ENCODE results near the gene DPYSL5. TPM values are rescaled to one million over a fixed set of nuclear protein-coding genes. Genes with fewer than 3 reads are reported as not detected.

Gene DPYSL5
- total and polyA plus RNA-seq, 2 donors (not counting 1 experiment from before 2014, with no cell fraction given) = not detected

- WGBS (ENCODE audit: insufficient coverage) = 86% methylated on average over 8 of the region's 10 CpGs
- Mint-ChIP-seq H3K27ac (no peak overlapping the region), H3K4me3 (no peak overlapping the region), H3K27me3 (peaks cover 22% of the 10 kb centered on the region), H3K9me3 (ENCODE audit: insufficient read depth) (no peaks in the 10 kb centered on the region), H3K4me1 (no peaks in the 10 kb centered on the region)
- no peaks in the 10 kb centered on the region for H3K9me3 ChIP-seq (ENCODE audit: control extremely low read depth in 1 of 3, control insufficient read depth in 2 of 3, insufficient read depth in 1 of 3, low read length in 2 of 3)
- H3K4me2 ChIP-seq (replicated peaks; ENCODE audit: low read depth, low read length, poor library complexity, severe bottlenecking) = no peak overlapping the region
- DNase-seq (no peak), ATAC-seq (ENCODE audit: low read depth) (no peak)
- no peak overlapping the region for H3K9ac ChIP-seq (ENCODE audit: low read length)
- H3K79me2 ChIP-seq (ENCODE audit: control insufficient read depth, insufficient read depth, low read length) = no peaks in the 10 kb centered on the region
- no peak overlapping the region for H2AFZ ChIP-seq (ENCODE audit: insufficient read depth, low read depth, low read length, poor library complexity, severe bottlenecking)
- no peaks in the 10 kb centered on the region for H4K20me1 ChIP-seq (ENCODE audit: control insufficient read depth, insufficient read depth, low read length, poor library complexity, severe bottlenecking)
- TF ChIP-seq CTCF (IDR thresholded peaks at IDR 0.05) = no peak
- no peak for TF ChIP-seq EZH2 (IDR thresholded peaks at IDR 0.05; ENCODE audit: borderline replicate concordance, insufficient read depth, low read depth, low read length, poor library complexity, severe bottlenecking)
- peaks cover 0 to 15% (median 3%) of the 10 kb centered on the region in 4 experiments for H3K27me3 ChIP-seq (replicated peaks in 1 of 4; ENCODE audit: control extremely low read depth in 1 of 4, control insufficient read depth in 3 of 4, insufficient read depth in 4 of 4, low read length in 3 of 4)
- H3K27ac ChIP-seq (ENCODE audit: low read length in 2 of 2) = no peak overlapping the region
- ChIA-PET CTCF (interaction anchor here (2.5 to 5.4 kb wide), 2 partner anchors 92 kb away, joined by 10 to 78 read pairs; partner anchors contain the start of gene DPYSL5), POLR2A (no interaction called here)
- no peaks in the 10 kb centered on the region for H3K36me3 ChIP-seq (replicated peaks in 1 of 2; ENCODE audit: control extremely low read depth in 1 of 2, control insufficient read depth in 1 of 2, extremely low read depth in 1 of 2, insufficient read depth in 2 of 2, low read length in 1 of 2)
- intact Hi-C loops (cut with micrococcal nuclease) = no loop called here
- H3K4me1 ChIP-seq (ENCODE audit: control insufficient read depth in 2 of 2, insufficient read depth in 2 of 2, low read length in 2 of 2) = no peaks in the 10 kb centered on the region
- H3K4me3 ChIP-seq (ENCODE audit: control extremely low read depth in 1 of 5, extremely low read depth in 1 of 5, insufficient read depth in 1 of 5, low read depth in 2 of 5, low read length in 4 of 5) = no peak overlapping the region
Measured at GRCh38 chr2:26938399-26939118, 90.6 kb downstream of the DPYSL5 start.

- H3K4me1 Mint-ChIP-seq = no peaks in the 10 kb centered on the region
- Histone ChIP-seq H3K4me1 (ENCODE audit: control insufficient read depth in 2 of 2, insufficient read depth in 2 of 2, low read length in 2 of 2) (no peaks in the 10 kb centered on the region), H3K9ac (ENCODE audit: low read length) (no peak overlapping the region), H3K4me3 (ENCODE audit: control extremely low read depth in 1 of 5, extremely low read depth in 1 of 5, insufficient read depth in 1 of 5, low read depth in 2 of 5, low read length in 4 of 5) (no peak overlapping the region), H4K20me1 (ENCODE audit: control insufficient read depth, insufficient read depth, low read length, poor library complexity, severe bottlenecking) (no peaks in the 10 kb centered on the region), H3K36me3 (replicated peaks in 1 of 2; ENCODE audit: control extremely low read depth in 1 of 2, control insufficient read depth in 1 of 2, extremely low read depth in 1 of 2, insufficient read depth in 2 of 2, low read length in 1 of 2) (no peaks in the 10 kb centered on the region), H3K27ac (ENCODE audit: low read length in 2 of 2) (no peak overlapping the region), H2AFZ (ENCODE audit: insufficient read depth, low read depth, low read length, poor library complexity, severe bottlenecking) (no peak overlapping the region), H3K79me2 (ENCODE audit: control insufficient read depth, insufficient read depth, low read length) (no peaks in the 10 kb centered on the region), H3K9me3 (ENCODE audit: control extremely low read depth in 1 of 3, control insufficient read depth in 2 of 3, insufficient read depth in 1 of 3, low read length in 2 of 3) (no peaks in the 10 kb centered on the region), H3K4me2 (replicated peaks; ENCODE audit: low read depth, low read length, poor library complexity, severe bottlenecking) (no peak overlapping the region), H3K27me3 (replicated peaks in 1 of 4; ENCODE audit: control extremely low read depth in 1 of 4, control insufficient read depth in 3 of 4, insufficient read depth in 4 of 4, low read length in 3 of 4) (peaks cover 0 to 11% (median 3%) of the 10 kb centered on the region in 4 experiments)
- H3K9me3 Mint-ChIP-seq (ENCODE audit: insufficient read depth) = no peaks in the 10 kb centered on the region
- peaks cover 20% of the 10 kb centered on the region for H3K27me3 Mint-ChIP-seq
- 93% methylated on average over 5 of the region's 9 CpGs for WGBS (ENCODE audit: insufficient coverage)
- ATAC-seq (ENCODE audit: low read depth) (no peak), DNase-seq (no peak)
- CTCF ChIA-PET = interaction anchor here (0.6 to 5.4 kb wide), 4 partner anchors 14 to 94 kb away, joined by 3 to 78 read pairs (median 4); partner anchors contain the start of gene DPYSL5
- no peak overlapping the region for H3K4me3 Mint-ChIP-seq
- TF ChIP-seq EZH2 (IDR thresholded peaks at IDR 0.05; ENCODE audit: borderline replicate concordance, insufficient read depth, low read depth, low read length, poor library complexity, severe bottlenecking) (no peak), CTCF (IDR thresholded peaks at IDR 0.05) (no peak)
- POLR2A ChIA-PET = no interaction called here
- intact Hi-C loops (cut with micrococcal nuclease) = no loop called here
- H3K27ac Mint-ChIP-seq = no peak overlapping the region
Measured at GRCh38 chr2:26940001-26940400, 92.1 kb downstream of the DPYSL5 start.

All from B cell (primary cell).